ENCODE results near the gene MAD1L1. TPM values are rescaled to one million over a fixed set of nuclear protein-coding genes. Genes with fewer than 3 reads are reported as not detected.

The MAD1L1 gene
- total and polyA plus RNA-seq, 2 donors (not counting 1 experiment from before 2014, with no cell fraction given): 9.8 to 29.4 TPM

GRCh38 chr7:1957471-1958225, 275.1 kb downstream of the MAD1L1 start:
- Histone ChIP-seq H4K20me1 (ENCODE audit: control insufficient read depth, extremely low read depth, insufficient read depth, low read length) (no peaks in the 10 kb centered on the region), H3K79me2 (ENCODE audit: control insufficient read depth, insufficient read depth, low read length) (no peaks in the 10 kb centered on the region), H3K4me3 (replicated peaks in 1 of 4; ENCODE audit: control extremely low read depth in 1 of 4, insufficient read depth in 1 of 4, low read depth in 3 of 4, low read length in 4 of 4) (no peak overlapping the region), H3K4me2 (ENCODE audit: extremely low read depth, insufficient read depth, low read length) (no peak overlapping the region), H2AFZ (ENCODE audit: low read length) (no peak overlapping the region), H3K36me3 (ENCODE audit: control insufficient read depth, insufficient read depth, low read length) (no peaks in the 10 kb centered on the region), H3K27me3 (ENCODE audit: control insufficient read depth, insufficient read depth, low read length) (no peaks in the 10 kb centered on the region), H3K4me1 (ENCODE audit: control insufficient read depth, extremely low read depth, insufficient read depth, low read length) (no peaks in the 10 kb centered on the region), H3K9ac (ENCODE audit: insufficient read depth, low read length) (no peak overlapping the region), H3K27ac (ENCODE audit: insufficient read depth, low read length) (no peak overlapping the region), H3K9me3 (ENCODE audit: control insufficient read depth, insufficient read depth, low read depth, low read length) (no peaks in the 10 kb centered on the region)
- no peak for DNase-seq (ENCODE audit: low read depth in 2 of 2)
- TF ChIP-seq CTCF (conservative IDR thresholded peaks at IDR 0.05 in 1 of 2, IDR thresholded peaks at IDR 0.05 in 1 of 2; ENCODE audit: low read depth in 1 of 2, low read length in 2 of 2): no peak
- no peak for TF ChIP-seq EZH2 (IDR thresholded peaks at IDR 0.05; ENCODE audit: low read length, missing control alignments)

- H3K27ac ChIP-seq (ENCODE audit: insufficient read depth, low read length): no peak overlapping the region
- no peak for TF ChIP-seq EZH2 (IDR thresholded peaks at IDR 0.05; ENCODE audit: low read length, missing control alignments)
- no peak for TF ChIP-seq CTCF (conservative IDR thresholded peaks at IDR 0.05 in 1 of 2, IDR thresholded peaks at IDR 0.05 in 1 of 2; ENCODE audit: low read depth in 1 of 2, low read length in 2 of 2)
- H2AFZ ChIP-seq (ENCODE audit: low read length): no peak overlapping the region
- no peaks in the 10 kb centered on the region for H4K20me1 ChIP-seq (ENCODE audit: control insufficient read depth, extremely low read depth, insufficient read depth, low read length)
- H3K27me3 ChIP-seq (ENCODE audit: control insufficient read depth, insufficient read depth, low read length): no peaks in the 10 kb centered on the region
- H3K4me2 ChIP-seq (ENCODE audit: extremely low read depth, insufficient read depth, low read length): no peak overlapping the region
- H3K4me1 ChIP-seq (ENCODE audit: control insufficient read depth, extremely low read depth, insufficient read depth, low read length): no peaks in the 10 kb centered on the region
- no peak overlapping the region for H3K4me3 ChIP-seq (replicated peaks in 1 of 4; ENCODE audit: control extremely low read depth in 1 of 4, insufficient read depth in 1 of 4, low read depth in 3 of 4, low read length in 4 of 4)
- H3K9ac ChIP-seq (ENCODE audit: insufficient read depth, low read length): no peak overlapping the region
- H3K9me3 ChIP-seq (ENCODE audit: control insufficient read depth, insufficient read depth, low read depth, low read length): no peaks in the 10 kb centered on the region
- DNase-seq (ENCODE audit: low read depth in 2 of 2): no peak
- H3K36me3 ChIP-seq (ENCODE audit: control insufficient read depth, insufficient read depth, low read length): no peaks in the 10 kb centered on the region
- H3K79me2 ChIP-seq (ENCODE audit: control insufficient read depth, insufficient read depth, low read length): no peaks in the 10 kb centered on the region
Measured at GRCh38 chr7:1956611-1957470, 275.9 kb downstream of the MAD1L1 start.

GRCh38 chr7:1956141-1956540, 276.6 kb downstream of the MAD1L1 start:
- Histone ChIP-seq H2AFZ (ENCODE audit: low read length) (no peak overlapping the region), H3K4me3 (replicated peaks in 1 of 4; ENCODE audit: control extremely low read depth in 1 of 4, insufficient read depth in 1 of 4, low read depth in 3 of 4, low read length in 4 of 4) (no peak overlapping the region), H4K20me1 (ENCODE audit: control insufficient read depth, extremely low read depth, insufficient read depth, low read length) (no peaks in the 10 kb centered on the region), H3K36me3 (ENCODE audit: control insufficient read depth, insufficient read depth, low read length) (no peaks in the 10 kb centered on the region), H3K79me2 (ENCODE audit: control insufficient read depth, insufficient read depth, low read length) (no peaks in the 10 kb centered on the region), H3K4me1 (ENCODE audit: control insufficient read depth, extremely low read depth, insufficient read depth, low read length) (no peaks in the 10 kb centered on the region), H3K27ac (ENCODE audit: insufficient read depth, low read length) (no peak overlapping the region), H3K9me3 (ENCODE audit: control insufficient read depth, insufficient read depth, low read depth, low read length) (no peaks in the 10 kb centered on the region), H3K27me3 (ENCODE audit: control insufficient read depth, insufficient read depth, low read length) (no peaks in the 10 kb centered on the region), H3K9ac (ENCODE audit: insufficient read depth, low read length) (no peak overlapping the region), H3K4me2 (ENCODE audit: extremely low read depth, insufficient read depth, low read length) (no peak overlapping the region)
- no peak for TF ChIP-seq EZH2 (IDR thresholded peaks at IDR 0.05; ENCODE audit: low read length, missing control alignments)
- TF ChIP-seq CTCF (conservative IDR thresholded peaks at IDR 0.05 in 1 of 2, IDR thresholded peaks at IDR 0.05 in 1 of 2; ENCODE audit: low read depth in 1 of 2, low read length in 2 of 2): no peak
- DNase-seq (ENCODE audit: low read depth in 2 of 2): no peak

All from fibroblast of lung (primary cell).